SK-N-SH (cell line): ENCODE data around the gene APOC3.

Source experiments
- CTCF ChIP-seq: fragments of 200-600 bp; sonication (generic); IDR thresholded peaks from 2 replicates; pipeline ENCODE4 v1.6.1; 2017; ENCODE audit warnings: antibody characterized with exemption, mild to moderate bottlenecking, moderate library complexity
- FOSL2 ChIP-seq: IDR thresholded peaks from 2 replicates; pipeline ENCODE4 v1.4.0; 2012; ENCODE audit warnings: low read depth, mild to moderate bottlenecking, moderate library complexity, borderline replicate concordance

- TF ChIP-seq CTCF: no peak
- no peak for TF ChIP-seq FOSL2
Observed at GRCh38 chr11:116860303-116860702, 30.6 kb downstream of the APOC3 start.
